Stimulated activated CD4-positive, alpha-beta T cell treated with anti-CD3 and anti-CD28 coated beads, Interleukin-2, amount 100 ng/mL, for 4 hours (primary cell): ENCODE data around the gene IRF5.
"Not testable (repeated sequence)": the region's sequence is repeated elsewhere in the genome, so short reads cannot be mapped to it uniquely, and the experiment has no call there.

Source experiments
- DNase-seq: peaks from one replicate; pipeline ENCODE4 v3.0.0-alpha.2; 2020; ENCODE audit warnings: low read depth

Gene IRF5

DNA sequence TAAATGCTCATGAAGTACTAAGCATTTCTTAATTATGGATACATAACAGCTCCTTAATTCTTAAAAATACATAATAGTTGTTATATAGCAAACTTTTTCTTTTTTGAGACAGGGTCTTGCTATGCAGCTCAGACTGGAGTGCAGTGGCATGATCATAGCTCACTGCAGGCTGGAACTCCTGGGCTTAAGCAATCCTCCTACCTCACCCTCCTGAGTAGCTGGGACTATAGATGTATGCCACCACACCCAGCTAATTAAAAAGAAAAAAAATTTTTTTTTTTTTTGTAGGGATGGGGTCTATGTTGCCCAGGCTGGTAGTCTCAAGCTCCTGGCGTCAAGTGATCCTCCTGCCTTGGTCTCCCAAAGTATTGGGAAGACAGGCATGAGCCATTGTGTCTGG is 30.9 kb downstream of the IRF5 start:
- no peak for DNase-seq

- DNase-seq, result no peak
Observed at GRCh38 chr7:128974241-128974934, 36.7 kb downstream of the IRF5 start.

DNA sequence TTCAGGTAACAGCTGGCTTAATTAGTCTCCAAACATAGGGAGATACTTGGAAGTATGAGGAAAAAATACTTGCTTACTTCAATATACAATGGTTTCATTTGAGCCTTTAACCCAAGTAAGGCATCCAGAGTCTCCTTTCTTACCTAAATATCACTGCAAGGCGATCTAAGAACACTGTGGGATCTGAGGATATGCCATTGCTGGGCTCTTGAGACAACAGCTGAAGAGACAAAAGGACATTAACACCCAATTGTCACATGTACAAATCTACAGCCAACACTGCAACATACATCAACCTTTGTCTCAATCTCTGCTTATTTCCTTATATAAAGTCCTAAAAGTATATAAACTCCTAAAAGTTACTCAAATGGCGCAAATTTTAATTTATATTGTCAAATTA is 44.4 kb downstream of the IRF5 start:
- DNase-seq, result no peak

GRCh38 chr7:128985660-128986059 is 47.9 kb downstream of the IRF5 start:
- DNase-seq, result no peak

GRCh38 chr7:128986609-128987008 is 48.9 kb downstream of the IRF5 start:
- DNase-seq, result no peak

GRCh38 chr7:128988372-128988771 is 50.6 kb downstream of the IRF5 start:
- no peak for DNase-seq

DNA sequence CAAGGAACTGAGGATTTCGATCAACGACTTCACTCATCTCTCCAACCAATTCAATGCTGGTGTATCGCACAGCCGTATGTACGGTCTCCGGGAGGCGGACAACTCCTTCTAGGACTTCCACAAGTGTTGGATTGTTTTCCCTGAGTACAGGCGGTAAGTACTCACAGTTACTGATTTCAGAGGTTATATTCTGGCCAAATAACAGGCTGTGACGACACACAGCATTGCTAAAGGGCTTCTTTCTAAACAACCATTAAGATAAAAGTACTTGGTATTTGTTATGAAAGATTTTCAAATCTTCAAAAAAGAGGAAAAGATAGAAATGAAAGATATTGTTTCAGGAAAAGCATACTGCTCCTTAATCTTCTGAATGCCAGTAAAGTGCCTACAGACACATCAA is 52.2 kb downstream of the IRF5 start:
- DNase-seq, result no peak

DNA sequence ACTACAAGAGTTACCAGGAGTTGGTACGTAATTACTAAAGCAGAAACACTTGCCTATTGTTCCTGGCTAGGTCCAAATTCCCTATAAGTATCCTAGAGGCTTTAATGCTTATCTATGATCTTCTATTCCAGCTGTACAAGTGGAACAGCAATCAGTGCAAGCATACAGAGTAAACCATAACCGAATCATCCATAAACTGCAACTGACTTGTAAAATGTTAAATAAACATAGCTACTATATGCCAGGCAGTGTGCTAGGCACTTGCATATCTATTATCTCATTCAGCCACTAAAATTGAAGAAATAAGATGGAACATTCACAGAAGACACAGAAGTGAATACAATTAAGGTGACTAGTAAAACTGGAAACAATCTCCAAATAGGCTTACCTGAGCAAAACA is 55.7 kb downstream of the IRF5 start:
- no peak for DNase-seq

- DNase-seq, result not testable (repeated sequence)
Observed at GRCh38 chr7:128994560-128994959, 56.8 kb downstream of the IRF5 start.

DNA sequence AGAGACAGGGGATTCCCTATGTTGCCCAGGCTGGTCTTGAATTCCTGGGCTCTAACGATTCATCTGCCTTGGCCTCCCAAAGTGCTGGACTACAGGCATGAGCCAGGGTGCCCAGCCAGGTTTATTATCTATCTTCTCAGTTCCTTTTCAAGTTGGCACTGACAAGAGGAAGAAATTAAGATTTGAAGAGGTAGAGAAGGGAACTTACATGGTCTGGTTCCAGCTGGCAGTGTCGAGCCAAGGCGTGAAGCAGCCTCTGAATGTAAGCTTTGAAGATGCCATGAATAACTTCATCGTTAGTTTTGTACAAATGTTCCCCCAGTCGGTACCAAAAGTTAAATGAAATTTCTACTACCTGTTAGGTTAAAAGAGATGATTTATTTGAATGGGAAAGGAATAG is 59.5 kb downstream of the IRF5 start:
- DNase-seq, result no peak
